ENCODE data around the gene VWA5B1.

VWA5B1 gene

DNA sequence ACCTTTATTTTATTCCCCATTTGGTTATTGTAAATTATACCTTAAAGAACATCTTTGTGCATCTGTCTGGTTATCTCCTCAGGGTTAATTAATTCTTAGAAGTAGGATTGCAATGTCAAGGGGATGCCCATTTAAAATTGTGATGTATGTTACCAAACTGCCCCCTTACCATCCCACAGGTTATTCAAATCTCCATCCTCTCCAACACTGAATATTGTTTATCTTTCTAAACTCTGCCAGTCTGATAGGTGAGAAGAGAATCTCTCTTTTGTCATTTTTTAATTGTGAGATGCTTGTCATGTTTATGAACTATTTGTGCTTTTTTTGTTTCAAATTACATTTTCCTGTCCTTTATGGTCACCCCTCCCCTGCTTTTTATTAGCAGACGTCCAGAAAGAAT, 55.8 kb downstream of the VWA5B1 start:
- DNase-seq (ENCODE audit: low read depth, low spot score) = no peak

DNA sequence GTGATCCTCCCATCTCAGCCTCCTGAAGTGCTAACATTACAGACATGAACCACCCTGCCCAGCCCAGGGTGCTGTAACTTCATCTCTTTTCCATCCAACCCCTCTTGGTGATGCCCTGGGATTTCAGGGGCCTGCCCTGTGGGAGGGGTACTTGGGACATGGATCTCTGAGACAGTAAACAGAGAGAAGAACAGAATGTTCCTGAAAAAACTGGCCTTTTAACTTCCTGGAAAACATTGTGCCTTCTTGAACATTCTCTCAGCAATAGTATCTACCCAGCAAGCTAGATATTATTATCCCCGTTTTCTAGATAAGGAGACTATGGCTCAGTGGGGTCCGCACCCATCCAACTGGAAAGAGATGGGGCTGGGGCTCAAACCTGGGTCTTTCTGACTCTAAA, 57.0 kb downstream of the VWA5B1 start:
- DNase-seq (ENCODE audit: low read depth, low spot score) = no peak

DNA sequence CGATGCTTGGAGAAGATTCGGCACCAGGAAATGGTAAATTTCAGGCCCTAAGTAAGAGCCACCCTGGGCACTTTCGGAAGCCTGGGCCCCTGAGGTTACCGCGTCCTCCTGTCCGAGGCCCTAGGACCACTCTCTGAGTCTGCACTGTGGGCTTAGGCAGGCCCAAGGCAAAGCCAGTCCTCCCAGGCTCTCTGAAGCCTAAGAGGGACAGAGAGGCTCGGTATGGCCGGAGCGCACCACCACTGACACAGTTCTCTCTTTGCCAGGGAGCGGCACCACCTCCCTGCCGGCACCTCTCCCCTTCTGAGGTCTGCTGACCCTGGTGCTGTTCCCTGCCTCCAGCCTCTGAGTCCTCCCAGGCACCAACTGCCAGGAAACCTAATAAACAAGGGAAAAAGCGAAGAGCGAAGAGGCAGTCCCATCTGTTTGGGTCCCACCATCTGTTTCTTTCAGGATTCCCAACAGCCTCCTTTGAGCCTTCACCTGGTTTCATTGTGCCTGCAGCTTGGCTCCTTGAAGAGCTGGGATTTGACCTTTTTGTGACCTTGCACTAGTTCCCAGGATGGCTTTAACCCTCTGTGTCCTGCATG, 57.7 kb downstream of the VWA5B1 start:
- no peak for DNase-seq (ENCODE audit: low read depth, low spot score)

DNA sequence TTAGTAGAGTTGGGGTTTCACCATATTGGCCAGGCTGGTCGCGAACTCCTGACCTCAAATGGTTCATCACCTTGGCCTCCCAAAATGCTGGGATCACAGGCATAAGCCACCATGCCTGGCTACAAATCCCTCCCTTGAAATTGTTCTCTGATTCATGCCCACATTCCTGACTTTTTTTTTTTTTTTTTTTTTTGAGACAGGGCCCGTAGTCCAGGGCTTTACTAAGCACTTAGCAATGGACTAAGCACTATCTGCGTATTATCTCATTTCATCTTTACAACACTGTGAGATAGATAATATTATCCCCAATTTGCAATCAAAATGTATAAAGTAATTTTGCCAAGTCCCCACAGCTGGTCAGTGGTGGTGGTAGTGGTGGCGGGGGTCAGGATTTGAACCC, 58.9 kb downstream of the VWA5B1 start:
- no peak for DNase-seq (ENCODE audit: low read depth, low spot score)

DNA sequence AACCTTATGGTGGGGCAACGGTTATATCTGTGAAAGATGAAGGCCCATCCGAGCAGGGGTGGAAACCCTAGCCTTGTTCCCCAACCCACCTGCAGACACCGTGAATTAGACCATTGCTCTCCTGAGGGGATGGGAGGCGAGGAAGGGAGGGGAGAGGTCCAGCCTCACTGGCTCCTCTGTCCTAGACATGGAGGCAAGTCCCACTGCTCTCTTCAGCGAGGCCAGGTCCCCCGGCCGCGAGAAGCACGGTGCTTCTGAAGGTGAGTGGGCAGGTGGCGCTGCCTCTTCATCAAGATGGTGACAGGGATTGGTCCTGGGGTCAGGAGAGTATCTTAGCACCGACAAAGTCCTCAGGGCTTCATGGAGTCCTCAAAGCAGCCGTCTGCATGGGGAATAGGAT, 59.3 kb downstream of the VWA5B1 start:
- no peak for DNase-seq (ENCODE audit: low read depth, low spot score)

DNA sequence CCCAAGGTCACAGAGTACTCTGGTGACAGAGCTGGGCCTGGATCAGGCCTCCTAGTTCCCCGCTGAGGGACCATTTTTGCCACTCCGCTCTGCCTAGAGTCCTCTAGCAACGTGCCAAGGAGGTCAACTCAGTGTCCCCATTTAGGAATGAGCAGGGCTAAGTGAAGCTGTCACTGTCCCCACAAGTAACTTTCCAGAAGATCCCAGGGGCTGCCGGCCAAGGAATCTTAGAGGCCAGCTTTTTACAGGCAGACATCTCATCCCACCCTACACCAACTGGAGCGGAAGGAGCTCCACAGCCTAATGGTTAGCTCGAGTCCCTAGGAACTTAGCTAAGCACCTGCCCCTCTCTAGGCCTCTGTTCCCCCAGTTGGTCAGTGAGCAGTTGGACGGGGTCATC, 59.7 kb downstream of the VWA5B1 start:
- no peak for DNase-seq (ENCODE audit: low read depth, low spot score)

DNA sequence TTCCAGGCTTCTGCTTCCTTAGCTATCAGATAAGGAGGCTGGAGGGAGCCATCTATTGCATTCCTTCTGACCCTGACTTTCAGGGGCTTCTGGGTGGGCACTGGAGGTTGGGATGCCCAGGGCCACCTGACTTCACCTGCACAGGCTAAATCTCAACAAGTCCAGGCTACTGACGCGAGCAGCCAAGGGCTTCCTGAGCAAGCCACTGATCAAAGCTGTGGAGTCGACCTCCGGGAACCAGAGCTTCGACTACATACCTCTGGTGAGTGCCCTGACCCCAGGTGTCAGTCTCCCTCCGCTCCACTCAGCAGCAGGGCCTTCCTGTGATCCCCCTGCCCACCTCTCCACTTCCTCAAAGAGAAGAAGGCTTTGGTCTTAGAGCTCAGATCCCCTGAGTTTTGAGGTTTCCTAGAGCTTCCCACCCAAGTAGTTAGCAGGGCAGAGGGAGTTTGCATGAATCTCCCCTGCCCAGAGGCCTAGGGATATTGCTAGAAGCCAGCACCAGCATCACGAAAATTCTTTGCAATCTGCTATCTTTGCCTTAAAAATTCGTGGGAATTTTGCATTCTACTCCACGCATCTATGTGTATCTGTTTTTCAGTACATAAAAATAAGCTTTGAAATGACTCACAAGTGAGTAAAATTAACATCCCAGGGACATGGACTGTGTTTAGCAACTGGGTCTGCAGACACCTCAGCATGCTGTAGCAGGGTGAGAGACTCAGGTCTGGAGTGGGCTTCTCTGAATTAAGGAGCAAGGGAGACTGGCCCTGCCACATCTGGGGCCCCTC, 61.4 kb downstream of the VWA5B1 start:
- DNase-seq (ENCODE audit: low read depth, low spot score) = no peak

DNA sequence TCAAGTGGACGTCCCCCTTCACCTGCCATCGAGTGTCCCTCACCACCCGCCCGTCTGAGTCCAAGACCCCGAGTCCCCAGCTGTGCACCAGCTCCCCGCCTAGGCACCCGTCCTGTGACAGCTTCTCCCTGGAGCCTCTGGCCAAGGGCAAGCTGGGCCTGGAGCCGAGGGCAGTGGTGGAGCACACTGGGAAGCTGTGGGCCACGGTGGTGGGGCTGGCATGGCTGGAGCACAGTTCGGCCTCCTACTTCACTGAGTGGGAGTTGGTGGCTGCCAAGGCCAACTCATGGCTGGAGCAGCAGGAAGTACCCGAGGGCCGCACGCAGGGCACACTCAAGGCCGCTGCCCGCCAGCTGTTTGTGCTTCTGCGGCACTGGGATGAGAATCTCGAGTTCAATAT, 63.2 kb downstream of the VWA5B1 start:
- no peak for DNase-seq (ENCODE audit: low read depth, low spot score)

DNA sequence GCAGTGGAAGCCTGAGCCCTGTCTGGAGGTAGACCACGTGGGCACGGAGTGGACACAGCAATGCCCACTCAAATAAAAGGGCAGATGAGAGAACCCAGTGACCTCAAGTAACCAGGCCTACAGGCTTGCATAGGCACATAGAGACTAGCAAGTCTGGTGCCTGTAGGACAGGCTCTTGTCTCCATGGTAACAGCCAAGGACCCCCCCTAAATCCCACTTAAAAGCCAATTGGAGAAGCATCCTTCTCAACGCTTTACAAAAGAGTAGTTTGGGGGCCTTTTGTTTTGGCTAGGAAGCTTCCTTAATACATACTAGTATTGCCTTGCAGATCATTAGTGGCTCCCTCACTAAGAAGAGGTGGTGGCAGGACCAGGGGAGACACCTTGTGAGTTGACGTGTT, 63.9 kb downstream of the VWA5B1 start:
- DNase-seq (ENCODE audit: low read depth, low spot score) = no peak

DNA sequence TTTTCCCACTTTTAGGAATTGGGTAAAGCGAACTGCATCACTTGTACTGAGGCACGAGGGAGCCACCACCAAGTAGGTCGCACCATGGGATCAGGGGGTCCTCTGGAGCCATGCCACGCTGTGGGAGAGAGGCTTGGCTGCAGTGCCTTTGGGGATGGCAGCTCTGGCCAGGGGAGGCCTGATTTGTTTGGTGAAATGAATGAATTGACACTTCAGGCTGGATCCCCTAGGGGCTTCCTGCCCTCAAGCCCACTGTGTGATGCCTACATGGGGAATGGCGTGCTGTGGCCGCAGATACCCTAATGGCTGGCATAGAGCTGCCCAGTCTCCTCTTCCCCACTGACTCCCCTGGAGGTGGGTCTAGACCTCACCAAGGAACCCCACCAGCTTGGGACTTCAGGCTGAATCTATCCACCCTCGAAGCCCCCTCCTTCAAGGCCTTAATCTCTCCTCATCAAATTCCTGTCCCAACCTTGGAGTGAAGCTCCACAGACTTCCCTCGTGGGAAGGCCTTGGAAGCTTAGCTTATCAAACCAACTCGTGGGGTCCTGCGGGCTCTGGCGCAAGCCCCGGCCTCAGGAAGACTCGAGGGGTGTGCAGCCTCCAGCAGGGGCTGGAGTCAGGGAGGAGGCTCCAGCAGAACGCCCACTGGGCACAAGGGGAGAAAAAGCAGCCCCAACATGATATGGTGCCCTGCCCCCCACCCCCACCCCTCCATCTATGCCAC, 64.6 kb downstream of the VWA5B1 start:
- DNase-seq (ENCODE audit: low read depth, low spot score) = no peak

DNA sequence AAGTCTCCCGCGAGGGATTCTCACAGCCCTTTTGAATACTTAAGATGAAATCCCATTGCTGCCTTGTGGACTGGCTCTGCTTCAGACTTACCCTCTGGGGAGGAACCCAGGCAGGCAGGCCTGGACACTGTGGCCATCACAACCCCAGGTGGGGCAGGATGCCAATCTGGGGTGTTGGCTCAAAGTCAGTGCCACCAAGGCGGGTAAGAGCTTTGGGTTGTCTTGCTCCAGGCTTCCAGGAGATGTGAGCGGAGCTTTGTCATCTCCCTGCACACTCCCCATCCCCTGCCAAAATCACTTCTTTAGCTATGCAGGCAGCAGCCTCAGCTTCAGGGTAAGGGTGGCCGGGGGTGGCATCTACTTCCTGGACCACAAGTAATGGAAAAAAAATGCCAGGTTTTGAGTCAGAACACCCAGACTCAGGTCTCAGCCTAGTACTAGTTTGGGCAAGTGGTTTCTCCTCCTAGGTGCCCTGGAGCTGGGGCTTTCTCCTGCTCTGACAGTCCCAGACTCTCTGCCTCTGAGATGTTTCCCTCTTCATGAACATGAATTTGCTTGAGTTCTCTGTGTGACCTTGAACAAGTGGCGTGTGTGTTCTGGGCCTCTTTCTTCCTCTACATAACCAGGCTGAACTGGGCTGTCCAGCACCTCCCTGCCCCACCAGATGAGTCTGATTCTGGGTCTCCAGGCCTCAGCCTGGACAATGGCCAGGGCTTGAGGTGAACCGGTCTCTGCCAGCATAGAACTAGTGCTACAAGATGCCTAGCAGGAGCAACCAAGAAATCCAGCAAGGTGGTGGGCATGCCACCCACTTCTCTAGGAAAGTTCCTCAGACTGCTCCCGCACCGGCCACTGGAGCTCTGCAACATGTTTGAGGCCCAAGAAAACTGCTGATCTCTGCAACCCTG, 65.4 kb downstream of the VWA5B1 start:
- DNase-seq (ENCODE audit: low read depth, low spot score) = no peak

DNA sequence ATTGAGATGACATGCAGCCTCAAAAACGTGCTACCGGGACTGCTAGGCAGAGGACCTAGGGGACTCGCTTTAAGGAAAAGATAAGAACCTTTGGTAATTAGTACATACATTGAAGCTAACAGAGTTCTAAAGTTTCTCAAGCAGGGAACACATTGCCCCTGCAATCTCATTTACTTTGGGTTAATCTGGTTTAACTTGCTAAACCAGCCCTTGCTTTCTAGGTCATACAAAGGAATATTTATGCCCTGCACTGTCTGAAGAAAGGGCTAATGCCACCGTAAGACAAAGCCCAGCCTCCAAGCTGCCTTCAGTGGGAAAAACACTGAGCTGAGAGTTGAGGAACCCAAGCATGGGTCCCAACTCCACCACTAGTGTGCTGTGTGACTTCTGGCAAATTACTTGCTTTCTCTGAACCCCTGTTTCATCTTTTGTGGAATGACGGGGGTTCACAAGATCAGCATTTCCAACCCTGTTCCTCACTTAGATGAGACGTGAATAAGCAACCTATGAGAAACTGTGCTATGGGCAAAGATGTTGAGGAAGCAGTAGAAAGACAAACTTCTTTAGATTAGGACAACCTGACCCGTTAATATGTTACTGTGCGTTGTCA, 66.3 kb downstream of the VWA5B1 start:
- DNase-seq (ENCODE audit: low read depth, low spot score) = no peak

DNA sequence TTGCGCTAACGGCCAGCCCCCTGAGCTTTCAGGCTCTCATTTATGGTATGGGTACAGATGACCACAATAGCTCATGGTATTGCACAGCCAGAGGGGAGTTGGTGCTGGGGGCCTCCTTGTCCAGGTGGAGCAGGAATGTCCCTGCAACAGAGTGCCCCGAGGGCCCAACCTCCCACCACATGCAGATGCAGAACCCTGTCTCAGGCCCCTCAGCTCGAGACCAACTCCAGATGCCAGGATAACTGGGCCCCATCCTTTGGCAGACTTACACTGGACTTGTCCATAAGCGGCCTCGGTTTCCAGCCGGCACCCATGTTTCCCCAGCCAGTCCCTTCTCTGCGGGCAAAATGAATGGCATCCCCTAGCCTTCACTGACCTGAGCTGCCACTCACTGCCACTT, 67.1 kb downstream of the VWA5B1 start:
- no peak for DNase-seq (ENCODE audit: low read depth, low spot score)

DNA sequence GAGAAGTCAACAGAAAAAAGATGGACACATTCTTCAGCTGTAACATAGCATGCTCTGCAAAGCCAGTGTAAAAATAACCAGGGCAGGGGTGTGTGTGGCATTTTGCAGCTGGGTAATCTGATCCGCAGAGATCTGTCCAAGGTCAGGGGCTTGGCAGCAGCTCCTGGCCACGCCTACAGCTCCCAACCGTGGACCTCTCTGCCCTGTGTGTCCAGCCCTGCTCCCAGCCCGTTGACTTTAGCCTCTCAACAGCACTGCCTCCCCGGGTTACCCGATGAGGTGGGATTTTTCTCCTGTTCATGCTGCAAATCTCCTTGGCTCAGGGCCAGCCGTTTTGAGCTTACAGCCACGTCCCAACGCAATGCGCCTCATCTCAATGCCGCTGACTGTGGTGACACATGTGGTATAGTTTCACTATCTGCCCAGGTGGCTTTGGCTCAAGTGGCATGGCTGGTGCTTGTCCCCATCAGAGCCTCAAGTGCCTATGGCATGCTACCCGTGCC, 68.1 kb downstream of the VWA5B1 start:
- DNase-seq (ENCODE audit: low read depth, low spot score) = no peak

DNA sequence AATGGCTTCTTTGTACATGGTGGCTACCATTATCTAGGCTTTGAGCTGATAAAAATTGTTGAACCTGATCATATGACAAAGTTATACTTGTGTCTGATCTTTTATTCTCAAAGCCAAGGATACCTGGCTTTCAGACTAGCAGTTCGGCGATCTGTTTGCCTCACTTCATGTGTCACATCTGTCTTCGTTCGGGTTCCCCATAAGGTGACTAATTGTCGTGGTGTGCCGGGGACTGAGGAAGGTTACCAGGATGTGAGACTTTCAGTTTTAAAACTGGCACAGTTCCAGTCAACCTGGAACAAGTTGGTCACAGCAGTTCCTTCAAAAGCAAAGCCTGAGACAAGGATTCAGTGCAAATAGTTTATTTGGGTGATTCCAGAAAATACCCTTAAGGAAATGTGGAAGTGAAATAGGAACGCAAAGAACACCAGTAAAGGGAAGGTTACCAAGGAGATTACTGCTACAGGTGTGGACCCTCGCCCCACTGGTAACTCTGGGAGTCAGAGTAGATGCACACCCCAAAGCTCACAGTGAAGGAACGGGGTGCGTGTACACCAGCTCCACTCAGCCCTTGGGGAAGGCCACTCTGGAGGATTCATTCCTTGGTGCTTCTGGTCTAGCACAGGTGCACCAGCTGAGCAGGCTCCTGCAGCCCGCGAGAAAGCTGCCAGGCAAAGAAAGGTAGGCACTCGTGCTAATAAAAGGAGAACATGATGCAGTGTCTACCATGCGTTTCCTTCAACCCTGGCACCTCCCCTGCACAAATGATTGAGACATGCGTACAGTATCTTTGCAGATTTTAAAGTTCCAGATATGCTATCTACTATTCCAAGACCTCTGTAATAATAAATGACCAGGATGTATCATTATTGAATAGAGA, 69.0 kb downstream of the VWA5B1 start:
- peak; percentile 24 for DNase-seq (ENCODE audit: low read depth, low spot score)

DNA sequence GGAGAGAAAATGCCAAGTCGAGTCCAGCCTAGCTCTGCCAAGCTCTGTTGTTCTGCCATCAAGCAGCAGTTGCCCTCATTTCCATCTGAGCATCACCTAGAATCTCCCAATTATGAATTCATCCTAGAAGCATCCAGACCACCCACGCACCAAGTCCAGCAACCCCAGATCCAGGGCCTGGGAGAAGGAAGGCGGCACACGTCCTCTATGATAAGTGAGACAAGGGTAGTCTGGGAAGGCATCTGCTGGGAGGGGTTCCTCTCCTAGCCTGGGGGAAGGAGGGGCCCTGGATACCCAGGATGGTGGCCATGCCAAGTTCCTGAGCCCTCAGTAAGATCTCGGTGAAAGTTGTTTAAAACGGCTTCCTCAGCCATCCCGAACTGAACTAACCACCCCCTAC, 70.7 kb downstream of the VWA5B1 start:
- no peak for DNase-seq (ENCODE audit: low read depth, low spot score)

DNA sequence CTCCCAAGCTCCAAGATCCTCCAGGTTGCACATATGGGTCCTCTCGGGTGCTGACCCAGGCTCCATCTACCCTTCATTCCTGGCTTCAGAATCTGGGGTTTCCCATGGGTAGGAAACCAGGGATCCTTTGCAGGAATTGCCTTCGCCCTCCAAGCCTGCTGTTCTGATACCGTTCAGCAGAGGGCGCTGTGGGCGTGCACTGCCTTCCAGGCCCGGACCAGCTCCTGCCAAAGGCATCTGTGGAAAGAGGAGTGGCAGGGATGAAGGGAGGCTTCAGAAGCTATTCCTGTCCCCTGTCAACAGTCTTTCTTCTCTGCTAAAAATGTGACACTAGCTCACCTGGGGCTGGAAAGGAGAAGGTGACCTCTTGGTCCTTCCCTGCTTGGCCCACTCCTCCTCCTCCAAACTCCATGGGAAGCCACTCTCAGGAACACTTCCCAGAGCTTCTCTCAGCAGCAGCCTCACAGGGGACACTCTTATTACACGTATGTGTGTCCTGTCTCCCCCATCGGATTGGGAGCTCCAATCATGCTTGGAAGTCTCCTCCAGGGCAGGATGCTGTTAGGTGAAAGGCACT, 71.2 kb downstream of the VWA5B1 start:
- DNase-seq (ENCODE audit: low read depth, low spot score) = no peak

DNA sequence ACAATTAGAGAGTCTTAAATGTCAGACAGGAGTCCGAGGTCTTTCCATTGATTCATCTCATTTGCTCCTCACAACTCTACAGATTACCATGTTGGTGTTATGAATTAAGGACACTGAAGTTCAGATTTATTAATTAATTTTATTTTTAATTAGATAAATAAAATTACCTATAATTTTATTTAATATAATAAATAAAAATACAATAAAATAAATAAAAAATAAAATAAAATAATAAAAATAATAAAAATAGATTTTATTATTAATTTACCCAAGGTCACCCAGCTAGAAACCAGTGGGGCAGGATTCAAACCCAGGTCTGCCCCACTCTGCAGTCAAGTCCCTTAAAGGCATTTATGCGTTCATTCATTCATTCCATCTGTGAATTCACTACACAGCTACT, 72.2 kb downstream of the VWA5B1 start:
- no peak for DNase-seq (ENCODE audit: low read depth, low spot score)

DNA sequence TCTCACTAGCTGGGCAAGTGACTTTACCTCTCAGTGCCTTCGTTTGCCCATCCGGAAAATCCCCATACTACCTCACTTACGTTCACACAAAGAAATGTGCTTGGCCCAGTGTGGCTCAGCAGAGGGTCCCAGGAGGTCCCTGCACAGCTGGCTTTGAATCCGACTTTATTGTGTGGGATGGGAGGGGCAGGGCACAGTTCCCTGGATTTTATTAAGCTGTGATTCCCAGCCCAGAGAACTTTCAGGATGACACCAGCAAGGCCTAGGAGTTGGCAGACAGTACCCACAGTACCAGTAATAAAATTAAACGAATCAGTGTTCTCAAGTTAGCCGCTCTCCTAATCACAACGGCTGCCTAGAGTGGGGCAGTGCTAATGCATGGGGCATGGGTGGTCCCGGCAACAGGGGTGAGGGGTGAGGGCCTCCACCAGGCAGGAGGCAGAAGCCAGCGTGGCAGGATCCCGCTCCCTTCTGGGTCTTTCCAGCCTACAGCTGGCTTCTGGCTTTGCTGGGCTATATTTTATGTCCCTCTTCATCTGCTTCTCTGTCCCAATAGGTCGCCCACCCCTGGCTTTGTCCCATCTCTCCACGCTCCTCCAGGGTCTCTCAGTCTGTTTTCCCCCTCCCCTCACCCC, 74.9 kb downstream of the VWA5B1 start:
- DNase-seq (ENCODE audit: low read depth, low spot score) = no peak
